ENCODE measurements around the gene KIF6.

- TF ChIP-seq CTCF (IDR thresholded peaks at IDR 0.05; ENCODE audit: borderline replicate concordance, extremely low read depth, low read length, poor library complexity, severe bottlenecking) (no peak), EZH2 (IDR thresholded peaks at IDR 0.05; ENCODE audit: borderline replicate concordance, low read depth, low read length, severe bottlenecking) (no peak)
Observed at GRCh38 chr6:39357998-39358686, 367.1 kb downstream of the KIF6 start.
